Pancreas (tissue), 10 donors: ENCODE data around the gene NPB. TPM values are rescaled to one million over a fixed set of nuclear protein-coding genes. Genes with fewer than 3 reads are reported as not detected.

Source experiments
- ATAC-seq, 4 donors: fragments of 200-7000 bp; cut with Tn5 transposase; one replicate each; pipeline versions ENCODE4 v1.8.0 to v1.9.1; 2020; ENCODE audit warnings: mild to moderate bottlenecking in 4 of 4, moderate library complexity in 4 of 4
- DNase-seq, 6 donors: peaks; one replicate each; pipeline ENCODE4 v3.0.0-alpha.2; 2020
- FAIRE-seq: peaks from 2 replicates; lab custom pipeline; 2012; peaks lifted over from hg19 to GRCh38; lab: Jason Lieb, UNC
- H3K27ac ChIP-seq, 4 donors: fragments of 200-600 bp; sonication (generic); 1 replicate in 3 of 4; 2 replicates in 1 of 4; pipeline versions ENCODE4 v1.5.0 to v1.8.0; 2020
- H3K27me3 ChIP-seq, 4 donors: fragments of 200-600 bp; one replicate each; pipeline ENCODE4 v1.8.0; 2021
- H3K36me3 ChIP-seq, 3 donors: fragments of 200-600 bp; sonication (generic) in 1 of 3; one replicate each; pipeline versions ENCODE4 v1.5.0 to v1.8.0; 2020 to 2021
- H3K4me1 ChIP-seq, 3 donors: fragments of 200-600 bp; one replicate each; pipeline ENCODE4 v1.8.0; 2021
- H3K4me3 ChIP-seq, 4 donors: fragments of 200-600 bp; sonication (generic) in 2 of 4; one replicate each; pipeline versions ENCODE4 v1.5.0 to v1.8.0; 2020 to 2021
- H3K9me3 ChIP-seq, 4 donors: fragments of 200-600 bp; one replicate each; pipeline ENCODE4 v1.8.0; 2021
- CTCF ChIP-seq, 4 donors: fragments of 200-600 bp; sonication (generic) in 3 of 4; IDR thresholded peaks; one replicate each; pipeline versions ENCODE4 v1.5.0 to v1.8.0; 2021; ENCODE audit warnings: antibody characterized with exemption in 4 of 4
- WGBS, 2 donors: extraction: QIAGEN DNeasy Blood & Tissue Kit; methylation state at CpG; one replicate each; pipeline ENCODE4 v1.1.7; 2013; 5-methylcytosine and 5-hydroxymethylcytosine counted together
- intact Hi-C, 3 donors: fragments of 100-400 bp; cut with DNase I; formaldehyde crosslinking; loops; one replicate each; pipeline versions ENCODE4 v1.11.1 to v1.14.2; 2022
- polyA plus RNA-seq, 2 donors: library from polyadenylated mRNA; stranded (reverse); fragments of 200-250 nt; gene quantifications; one replicate each; pipeline ENCODE4 v1.2.3, GENCODE V29; 2013
- total RNA-seq, 6 donors: library from RNA; stranded (reverse); fragmentation: NEBNext Ultra II Directional in 4 of 6; extraction: Animal tissue kit (Norgen Biotek cat#: 25700) in 4 of 6; gene quantifications; one replicate each; pipeline versions ENCODE4 v1.2.1 to v1.2.4, GENCODE V29; 2021 to 2023
- donor health status: healthy with polysubstance abuse.
- donor health status: DM: no; HTN: no; CAD: no; lungs with moderate emphysema.
- donor health status: DM: no; HTN: no; CAD: no.
- donor health status: control.
- donor health status: control.
- donor health status: Bipolar disorder and iron deficiency.
- donor health status: DM: yes; HTN: yes; CAD: no.
- donor health status: DM: no; HTN: no; CAD: no.
- donor health status: DM: no; HTN: no; CAD: no.
- donor health status: DM: yes; HTN: yes; CAD: no.

NPB gene
- total and polyA plus RNA-seq, 8 donors: 0.19 to 0.62 (median 0.37) TPM; not detected in 2

DNA sequence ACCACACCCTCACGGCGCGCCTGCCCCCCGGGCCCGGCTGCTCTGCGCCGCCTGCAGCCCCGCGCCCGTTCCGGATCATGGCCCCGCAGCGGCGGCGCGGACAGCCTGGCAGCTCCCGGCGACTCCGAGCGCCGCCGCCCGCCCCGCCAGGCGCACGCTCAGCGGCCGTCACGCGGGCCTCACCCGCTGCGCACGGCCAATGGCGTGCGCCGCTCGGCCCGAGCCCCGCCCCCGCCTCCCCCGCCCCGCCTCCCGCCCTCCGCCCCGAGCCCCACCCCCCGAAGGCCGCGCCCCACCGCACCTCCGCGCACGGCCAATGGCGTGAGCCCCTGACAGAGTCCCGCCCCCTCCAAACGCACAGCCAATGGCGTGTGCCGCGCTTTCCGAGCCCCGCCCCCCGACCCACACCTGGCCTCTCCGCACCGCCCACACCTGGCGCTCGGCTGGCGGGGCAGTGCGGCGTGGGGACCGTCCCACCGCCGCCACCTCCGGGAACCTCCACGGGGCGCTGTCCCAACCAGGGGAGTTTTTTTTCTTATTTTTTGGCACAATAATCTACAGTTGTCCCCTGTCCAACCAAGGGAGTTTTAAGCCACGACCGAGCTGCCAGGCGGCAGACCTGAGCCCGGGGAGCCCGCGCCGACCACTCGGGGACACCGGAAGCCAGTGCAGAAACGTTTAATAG lies 9.4 kb downstream of the NPB start, which contains the start of gene PCYT2:
PCYT2 (minus strand) TSS at position 123 of the 685 bp plus-strand sequence; CDS start at position 79, 44 bp downstream.
- H3K27ac ChIP-seq: peak within 1 kb of the TSS in 3 of 4 donors; percentile 28 to 68 (median 41)
- H3K9me3 ChIP-seq: no peaks in the 10 kb centered on the region
- intact Hi-C loops: no loop called here
- DNase-seq: peak; percentile 95 to 99 (median 97)
- peak within 1 kb of the TSS; percentile 69 to 92 (median 76) for H3K4me3 ChIP-seq
- peaks cover 0 to 19% (median 15%) of the 10 kb centered on the region in 3 donors for H3K36me3 ChIP-seq
- ATAC-seq: peak; percentile 95 to 97 (median 96)
- TF ChIP-seq CTCF (IDR thresholded peaks at IDR 0.05): peak in 2 of 4 donors; percentile 10 to 31
- H3K27me3 ChIP-seq: no peaks in the 10 kb centered on the region
- peaks cover 7 to 11% (median 10%) of the 10 kb centered on the region in 3 donors for H3K4me1 ChIP-seq
- 2% methylated on average over 51 to 84 of the region's 84 CpGs for WGBS, 2 donors
- no peak for FAIRE-seq

DNA sequence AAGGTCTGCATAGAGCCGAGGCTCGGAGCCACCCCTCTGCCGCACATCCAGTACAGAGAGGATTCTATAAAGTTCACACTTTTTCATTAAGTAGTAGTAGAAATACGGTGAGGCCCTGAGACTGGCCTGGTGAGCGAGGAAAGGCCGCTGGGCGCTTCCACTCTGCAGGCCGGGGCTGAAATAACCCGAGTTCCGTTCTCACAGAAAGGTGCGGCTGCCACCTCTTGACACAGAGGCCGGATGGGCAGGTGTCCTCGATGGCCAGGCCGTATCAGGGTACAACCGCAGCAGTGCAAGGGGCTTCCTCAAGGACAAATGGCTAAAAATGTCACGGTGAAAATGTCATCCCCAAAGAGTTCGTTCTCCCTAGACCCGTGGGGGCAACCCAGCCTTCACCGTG lies 9.9 kb downstream of the NPB start:
- Histone ChIP-seq H3K27me3 (no peaks in the 10 kb centered on the region), H3K36me3 (peaks cover 0 to 19% (median 15%) of the 10 kb centered on the region in 3 donors), H3K9me3 (no peaks in the 10 kb centered on the region), H3K4me1 (peaks cover 12 to 17% (median 15%) of the 10 kb centered on the region in 3 donors), H3K27ac (peak overlapping the region in 2 of 4 donors; percentile 41 to 68), H3K4me3 (peak overlapping the region in 1 of 4 donors; percentile 17)
- 72 to 75% methylated on average over 19 of the region's 19 CpGs for WGBS, 2 donors
- DNase-seq: peak in 1 of 6 donors; percentile 71
- no peak for FAIRE-seq
- ATAC-seq: no peak
- no peak for TF ChIP-seq CTCF (IDR thresholded peaks at IDR 0.05)
- intact Hi-C loops: no loop called here

- WGBS, 2 donors: 91 to 96% methylated on average over 32 of the region's 32 CpGs
- peaks cover 13 to 22% (median 18%) of the 10 kb centered on the region in 3 donors for H3K4me1 ChIP-seq
- no peak for TF ChIP-seq CTCF (IDR thresholded peaks at IDR 0.05)
- intact Hi-C loops: no loop called here
- no peaks in the 10 kb centered on the region for H3K9me3 ChIP-seq
- ATAC-seq (no peak), FAIRE-seq (no peak), DNase-seq (peak in 1 of 6 donors; percentile 68)
- no peaks in the 10 kb centered on the region for H3K27me3 ChIP-seq
- no peak overlapping the region for H3K27ac ChIP-seq
- H3K4me3 ChIP-seq: no peak overlapping the region
- peaks cover 0 to 19% (median 15%) of the 10 kb centered on the region in 3 donors for H3K36me3 ChIP-seq
These were observed 10.6 kb downstream of the NPB start for GRCh38 chr17:81912441-81913309.

DNA sequence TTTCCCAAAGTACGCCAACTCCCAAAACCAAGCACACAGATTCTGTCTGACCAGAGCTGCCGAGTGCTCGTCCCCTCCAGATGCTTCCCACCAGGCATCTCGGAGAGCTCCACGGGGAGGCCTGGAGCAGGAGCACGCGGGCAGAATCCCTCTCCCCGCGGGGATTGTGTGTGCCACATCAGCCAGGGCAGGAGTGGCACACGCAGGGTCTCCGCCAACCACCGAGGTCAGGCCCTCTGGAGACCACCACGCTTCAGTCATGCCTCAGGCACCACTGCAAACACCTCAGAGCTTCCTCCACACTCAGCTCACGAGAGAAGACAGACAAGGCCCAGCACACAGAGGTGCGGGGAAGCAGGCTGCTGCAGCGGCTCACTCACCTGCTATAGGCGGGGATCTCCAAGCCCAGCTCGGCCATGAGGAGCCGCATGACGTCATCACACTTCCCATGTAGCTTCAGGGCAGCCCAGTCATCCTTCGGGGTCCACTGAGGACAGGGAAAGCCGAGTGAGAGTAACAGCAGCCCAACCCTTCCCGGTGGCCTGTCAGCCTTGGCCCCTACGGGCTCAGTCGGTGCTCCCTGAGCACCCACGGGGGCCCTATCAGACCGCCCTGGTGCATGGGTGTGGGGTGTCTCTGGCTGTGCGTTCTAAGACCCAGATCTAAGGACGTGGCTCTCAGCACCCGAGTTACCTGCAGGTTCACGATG lies 11.5 kb downstream of the NPB start:
- intact Hi-C loops: no loop called here
- H3K36me3 ChIP-seq: peaks cover 0 to 19% (median 15%) of the 10 kb centered on the region in 3 donors
- no peak overlapping the region for H3K27ac ChIP-seq
- FAIRE-seq: no peak
- peaks cover 13 to 26% (median 18%) of the 10 kb centered on the region in 3 donors for H3K4me1 ChIP-seq
- H3K4me3 ChIP-seq: no peak overlapping the region
- no peaks in the 10 kb centered on the region for H3K9me3 ChIP-seq
- ATAC-seq: no peak
- no peak for TF ChIP-seq CTCF (IDR thresholded peaks at IDR 0.05)
- 92 to 95% methylated on average over 31 of the region's 31 CpGs for WGBS, 2 donors
- peak in 1 of 6 donors; percentile 44 for DNase-seq
- no peaks in the 10 kb centered on the region for H3K27me3 ChIP-seq
